NCI-H226 (cell line): ENCODE measurements around the gene ZMPSTE24.
A peak's percentile ranks its signal among the peaks of the same experiment; 100 is the strongest.
"Not testable (repeated sequence)": the region's sequence is repeated elsewhere in the genome, so short reads cannot be mapped to it uniquely, and the experiment has no call there.

Source experiments
- DNase-seq: peaks from one replicate; pipeline ENCODE4 v3.0.0-alpha.2; 2015

Gene ZMPSTE24

DNA sequence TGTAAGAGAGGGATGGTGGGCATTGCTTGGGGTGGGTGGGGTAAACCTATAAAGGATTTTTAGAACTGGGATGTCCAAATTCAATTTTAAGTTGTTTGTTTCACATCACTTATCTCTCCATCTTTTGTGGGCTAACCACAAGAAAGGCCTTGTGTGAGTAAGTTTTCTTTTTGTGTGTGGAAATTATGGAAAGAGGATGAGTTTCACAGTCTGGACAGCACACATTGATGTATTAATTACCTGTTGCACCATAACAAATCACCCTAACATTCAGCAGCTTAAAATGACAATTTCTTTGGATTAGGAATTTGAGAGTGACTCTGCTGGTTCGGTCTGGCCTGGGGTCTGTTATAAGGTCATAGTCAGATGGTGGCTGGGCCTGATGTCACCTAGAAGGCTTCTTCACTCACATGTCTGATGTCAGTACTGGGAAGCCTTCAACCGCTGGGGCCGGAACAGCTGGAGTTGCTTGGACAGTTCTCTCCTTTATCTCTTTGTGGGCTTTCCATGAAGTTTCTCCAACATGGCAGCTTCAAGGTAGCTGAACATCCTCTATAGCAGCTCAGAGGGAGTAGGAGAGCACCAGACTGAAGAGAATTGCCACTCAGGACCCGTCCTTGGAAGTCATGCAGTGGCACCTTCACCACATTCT lies 61.1 kb downstream of the ZMPSTE24 start:
- DNase-seq: no peak

DNA sequence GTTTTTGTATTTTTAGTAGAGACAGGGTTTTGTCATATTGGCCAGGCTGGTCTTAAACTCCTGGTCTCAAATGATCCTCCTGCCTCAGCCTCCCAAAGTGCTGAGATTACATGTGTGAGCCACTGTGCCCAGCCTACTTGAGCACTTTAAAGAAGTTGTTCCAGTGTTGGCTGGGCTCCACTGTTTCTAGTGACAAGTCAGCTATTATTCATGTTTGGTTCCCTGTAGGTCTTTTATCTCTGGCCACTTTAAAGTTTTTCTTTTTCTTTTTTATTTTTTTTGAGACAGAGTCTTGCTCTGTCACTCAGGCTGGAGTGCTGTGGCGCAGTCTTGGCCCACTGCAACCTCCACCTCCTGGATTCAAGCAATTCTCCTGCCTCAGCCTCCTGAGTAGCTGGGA lies 73.4 kb downstream of the ZMPSTE24 start:
- not testable (repeated sequence) for DNase-seq

DNA sequence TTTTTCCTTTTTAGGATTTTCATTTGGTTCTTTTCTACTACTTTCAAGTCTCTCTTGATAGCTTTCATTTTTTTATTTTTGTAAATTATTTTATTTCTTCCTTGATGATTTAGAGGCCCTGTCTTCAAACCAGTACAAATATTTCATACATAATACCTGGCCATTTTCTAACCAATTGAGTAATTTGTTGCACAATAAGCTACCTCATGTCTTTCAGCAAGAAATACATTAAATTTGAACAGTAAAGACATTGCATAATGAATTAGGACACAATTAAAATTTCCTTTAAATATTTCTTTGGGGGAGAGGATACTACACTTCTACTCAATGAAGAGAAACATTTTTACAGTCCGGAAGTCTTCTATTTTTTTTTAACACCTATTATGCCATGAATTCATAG lies 74.7 kb downstream of the ZMPSTE24 start:
- DNase-seq: no peak

DNA sequence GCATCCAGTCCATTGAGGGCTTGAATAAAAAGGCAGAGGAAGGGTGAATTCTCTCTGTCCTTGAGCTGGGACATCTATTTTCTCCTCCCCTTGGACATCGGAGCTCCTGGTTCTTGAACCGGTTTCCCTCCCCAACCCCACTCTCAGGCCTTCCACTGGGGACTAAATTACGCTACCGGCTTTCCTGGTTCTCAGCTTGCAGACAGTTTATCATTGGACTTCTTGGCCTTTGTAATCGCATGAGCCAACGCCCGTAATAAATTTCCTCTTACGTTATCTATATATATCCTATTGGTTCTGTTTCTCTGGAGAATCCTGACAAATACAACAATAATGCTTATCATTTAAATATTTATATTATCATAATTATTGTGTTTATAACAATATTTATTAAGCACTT lies 79.4 kb downstream of the ZMPSTE24 start:
- no peak for DNase-seq

DNA sequence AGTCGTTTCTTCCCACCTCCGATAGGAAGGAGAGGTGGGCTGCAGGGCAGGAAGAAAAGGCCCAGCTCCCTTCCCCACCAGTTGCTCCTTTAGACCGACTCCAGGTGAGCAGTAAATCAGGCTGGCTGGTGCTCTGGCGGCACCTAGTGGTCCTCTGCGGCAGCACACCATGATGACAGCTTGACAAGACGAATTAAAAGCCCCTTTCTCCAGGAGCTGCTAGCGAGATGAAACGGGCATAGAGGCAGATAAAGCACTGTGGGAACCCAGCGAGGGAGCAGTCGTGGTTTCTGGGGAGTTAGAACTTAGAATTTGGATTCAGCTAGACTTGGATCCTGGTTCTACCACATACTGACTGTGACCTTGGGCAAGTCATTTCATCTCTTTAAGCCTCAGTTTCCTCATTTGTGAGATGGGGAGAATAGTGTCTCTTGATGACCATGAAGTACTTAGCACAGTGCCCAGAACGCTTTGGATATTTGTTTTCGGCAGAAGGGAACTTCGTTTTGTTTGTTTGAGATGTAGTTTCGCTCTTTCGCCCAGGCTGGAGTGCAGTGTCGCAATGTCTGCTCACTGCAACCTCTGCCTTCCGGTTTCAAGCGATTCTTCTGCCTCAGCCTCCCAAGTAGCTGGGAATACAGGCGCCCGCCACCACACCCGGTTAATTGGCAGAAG lies 80.8 kb downstream of the ZMPSTE24 start:
- peak; percentile 62 for DNase-seq

DNA sequence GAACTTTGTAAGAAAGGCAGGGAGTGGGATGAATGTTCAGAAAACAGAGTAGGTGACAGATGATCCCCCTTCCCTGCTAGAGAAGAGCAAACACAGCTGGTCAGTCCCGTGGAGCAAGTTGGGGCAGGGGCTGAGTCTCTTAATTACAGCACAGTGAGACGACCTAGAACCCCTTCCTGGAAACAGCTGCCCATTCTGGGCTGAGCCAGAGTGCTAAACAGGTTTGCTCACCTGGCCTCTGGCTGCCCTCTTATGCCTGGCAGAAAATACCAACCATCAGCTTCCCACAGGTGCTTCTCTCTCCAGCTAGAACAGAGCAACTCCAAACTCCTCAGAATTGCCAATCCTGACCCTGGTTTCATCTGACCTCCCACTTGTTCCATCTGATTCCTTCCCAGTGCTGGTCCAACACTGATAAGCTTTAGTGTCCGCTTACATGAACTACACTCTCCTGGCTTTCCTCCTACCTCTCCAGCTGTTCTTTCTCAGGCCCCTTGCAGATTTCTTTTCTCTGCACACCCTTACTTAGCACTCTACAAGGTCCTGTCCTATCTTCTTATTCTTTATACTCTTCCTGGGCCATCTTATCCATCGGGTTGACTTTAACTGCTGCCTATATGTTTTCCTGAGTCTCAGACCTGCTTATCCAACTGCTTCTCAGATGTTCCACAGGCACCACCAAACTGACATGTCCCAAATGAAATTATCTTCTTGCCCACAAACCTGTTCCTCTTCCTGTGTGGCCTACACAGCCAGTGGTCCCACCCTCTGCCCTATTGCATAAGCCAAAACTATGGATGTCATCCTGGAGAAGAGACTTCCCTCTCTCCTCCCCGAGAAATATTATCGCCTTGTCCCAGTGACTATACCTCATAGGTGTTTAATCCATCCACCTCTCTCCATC lies 81.6 kb downstream of the ZMPSTE24 start:
- DNase-seq: no peak

DNA sequence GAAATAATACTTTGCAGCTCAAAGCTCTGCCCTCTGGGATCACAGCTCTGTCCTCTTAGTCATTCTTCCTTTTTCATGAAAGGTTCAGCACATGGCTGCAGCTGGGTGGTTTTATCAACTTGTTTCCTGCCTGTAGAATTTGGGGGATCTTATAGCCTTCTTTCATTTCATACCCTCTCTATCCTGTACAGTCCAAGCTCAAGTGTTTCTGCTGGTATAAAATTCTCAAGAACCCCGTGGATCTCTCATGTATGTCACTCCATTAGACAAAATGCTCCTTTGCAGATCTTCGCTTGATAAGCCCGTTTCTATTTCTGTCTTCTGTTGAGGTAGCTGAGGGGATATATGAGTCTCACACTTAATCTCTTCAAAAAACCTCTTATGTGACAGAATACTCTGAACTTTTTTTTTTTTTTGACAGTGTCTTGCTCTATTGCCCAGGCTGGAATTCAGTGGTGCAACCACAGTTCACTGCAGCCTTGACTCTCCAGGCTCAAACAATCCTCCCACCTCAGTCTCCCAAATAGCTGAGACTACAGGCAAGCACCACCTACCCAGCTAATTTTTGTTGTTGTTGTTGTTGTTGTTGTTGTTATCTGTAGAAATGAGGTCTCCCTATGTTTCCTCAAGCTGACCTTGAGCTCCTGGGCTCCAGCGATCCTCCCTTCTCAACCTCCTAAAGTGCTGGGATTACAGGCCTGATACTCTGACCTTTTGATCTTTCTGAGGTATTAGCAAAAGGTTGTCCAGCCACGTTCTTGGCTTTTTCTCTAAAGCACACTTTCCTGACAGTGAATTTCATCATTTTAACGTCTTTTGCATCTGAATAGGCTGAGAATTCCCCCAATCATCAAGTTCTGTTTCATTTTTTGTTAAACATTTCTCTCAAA lies 83.7 kb downstream of the ZMPSTE24 start:
- no peak for DNase-seq

DNA sequence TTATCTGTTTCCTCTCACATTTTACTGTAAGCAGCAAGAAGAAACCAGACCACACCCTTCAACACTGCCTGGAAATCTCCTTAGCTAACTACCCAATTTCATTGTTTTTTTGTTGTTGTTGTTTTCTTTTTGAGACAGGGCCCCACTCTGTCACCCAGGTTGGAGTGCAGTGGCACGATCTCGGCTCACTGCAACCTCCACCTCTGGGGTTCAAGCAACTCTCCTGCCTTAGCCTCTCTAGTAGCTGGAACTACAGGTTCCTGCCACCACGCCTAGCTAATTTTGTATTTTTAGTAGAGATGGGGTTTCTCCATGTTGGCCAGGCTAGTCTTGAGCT lies 84.3 kb downstream of the ZMPSTE24 start:
- not testable (repeated sequence) for DNase-seq
